Small intestine (tissue), 7 donors: ENCODE results near the gene RPS6KA5. TPM values are rescaled to one million over a fixed set of nuclear protein-coding genes. Genes with fewer than 3 reads are reported as not detected.

Experiments used
- DNase-seq, 2 donors: peaks; one replicate each; pipeline versions ENCODE4 v3.0.0 to v3.0.0-alpha.2; 2013
- FAIRE-seq: peaks from 2 replicates; lab custom pipeline; 2012; peaks lifted over from hg19 to GRCh38; lab: Jason Lieb, UNC
- H3K27ac ChIP-seq, 3 donors: one replicate each; pipeline ENCODE4 v1.5.1; 2013; ENCODE audit warnings: low read length in 2 of 3, mild to moderate bottlenecking in 2 of 3, control low read depth in 1 of 3, inconsistent platforms in 1 of 3, low read depth in 1 of 3, moderate library complexity in 1 of 3
- H3K27me3 ChIP-seq, 3 donors: one replicate each; pipeline ENCODE4 v1.6.1; 2013; ENCODE audit warnings: low read length in 3 of 3, inconsistent platforms in 1 of 3; ENCODE audit not compliant: control insufficient read depth in 3 of 3, insufficient read depth in 3 of 3
- H3K36me3 ChIP-seq, 3 donors: one replicate each; pipeline ENCODE4 v1.6.1; 2013; ENCODE audit warnings: low read length in 3 of 3, inconsistent platforms in 1 of 3, low read depth in 1 of 3, mild to moderate bottlenecking in 1 of 3, moderate library complexity in 1 of 3; ENCODE audit not compliant: control insufficient read depth in 3 of 3, insufficient read depth in 2 of 3
- H3K4me1 ChIP-seq, 3 donors: one replicate each; pipeline ENCODE4 v1.6.1; 2013; ENCODE audit warnings: low read length in 2 of 3, inconsistent platforms in 1 of 3, low read depth in 1 of 3, mild to moderate bottlenecking in 1 of 3, moderate library complexity in 1 of 3; ENCODE audit not compliant: control insufficient read depth in 3 of 3, insufficient read depth in 2 of 3
- H3K4me3 ChIP-seq, 3 donors: one replicate each; pipeline ENCODE4 v1.5.1; 2013; ENCODE audit warnings: low read length in 3 of 3, control low read depth in 1 of 3, inconsistent platforms in 1 of 3, low read depth in 1 of 3, mild to moderate bottlenecking in 1 of 3, moderate library complexity in 1 of 3
- H3K9me3 ChIP-seq, 2 donors: one replicate each; pipeline ENCODE4 v1.6.1; 2013; ENCODE audit warnings: low read depth in 1 of 2, low read length in 1 of 2; ENCODE audit not compliant: control insufficient read depth in 2 of 2, insufficient read depth in 1 of 2
- WGBS, 3 donors: extraction: QIAGEN DNeasy Blood & Tissue Kit; methylation state at CpG; one replicate each; pipeline ENCODE4 v1.1.7; 2013; 5-methylcytosine and 5-hydroxymethylcytosine counted together
- polyA plus RNA-seq, 4 donors: library from polyadenylated mRNA; stranded (reverse) in 3 of 4; unstranded in 1 of 4; fragments of 200-250 nt in 3 of 4; fragments of 120-200 nt in 1 of 4; gene quantifications; one replicate each; pipeline versions ENCODE4 v1.2.1 to v1.2.3, GENCODE V29; 2013
- donor health status: healthy with polysubstance abuse.
- donor health status: control.
- donor health status: control.
- donor health status: Bipolar disorder and iron deficiency.
- donor health status: healthy.

Gene RPS6KA5
- polyA plus RNA-seq, 4 donors = 1.9 to 9.5 (median 3.8) TPM

DNA sequence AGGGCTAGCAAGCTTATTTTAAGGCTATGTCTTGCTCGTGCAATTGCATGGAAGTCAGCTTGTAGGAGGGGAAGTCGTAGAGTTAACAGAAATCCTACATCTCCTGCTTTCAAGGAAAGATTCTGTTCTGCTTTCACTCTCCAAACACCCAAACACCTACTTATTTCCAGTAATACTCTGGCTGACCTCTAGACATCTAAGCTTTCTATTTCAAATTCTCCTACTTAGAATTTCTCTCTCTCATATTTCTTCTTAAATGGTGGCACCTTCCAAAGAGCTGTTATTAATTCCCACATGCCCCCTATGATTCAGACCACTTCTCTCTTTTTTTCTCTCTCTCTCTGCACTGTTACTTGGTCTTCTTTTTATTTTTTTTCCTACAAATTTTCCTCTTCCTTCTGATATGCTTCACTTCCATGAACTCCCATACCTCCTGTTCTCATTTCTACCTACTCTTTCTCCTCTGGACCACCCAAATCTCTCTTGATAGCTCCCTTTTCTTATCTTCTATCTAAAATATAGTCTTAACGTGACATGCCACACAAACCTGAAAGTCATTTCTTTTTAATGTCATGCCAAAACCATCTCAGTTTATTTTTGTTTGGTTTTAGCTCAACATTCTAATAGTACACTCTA, 90.8 kb downstream of the RPS6KA5 start:
- H3K4me3 ChIP-seq = no peak overlapping the region
- H3K27me3 ChIP-seq = no peaks in the 10 kb centered on the region
- H3K27ac ChIP-seq = peak overlapping the region in 1 of 3 donors; percentile 64
- H3K4me1 ChIP-seq = peaks cover 6 to 24% (median 7%) of the 10 kb centered on the region in 3 donors
- DNase-seq (no peak), FAIRE-seq (no peak)
- H3K9me3 ChIP-seq = peaks cover 0 to 7% of the 10 kb centered on the region in 2 donors
- H3K36me3 ChIP-seq = no peaks in the 10 kb centered on the region
- 26 to 32% (median 26%) methylated on average over 3 of the region's 3 CpGs for WGBS, 3 donors

- Histone ChIP-seq H3K27me3 (no peaks in the 10 kb centered on the region), H3K36me3 (no peaks in the 10 kb centered on the region), H3K4me3 (no peak overlapping the region), H3K27ac (no peak overlapping the region), H3K9me3 (peaks cover 0 to 7% of the 10 kb centered on the region in 2 donors), H3K4me1 (peaks cover 4 to 19% (median 6%) of the 10 kb centered on the region in 3 donors)
- WGBS, 3 donors = 93 to 97% (median 96%) methylated on average over 2 of the region's 2 CpGs
- DNase-seq (no peak), FAIRE-seq (no peak)
Observed at GRCh38 chr14:90968025-90968424, 92.4 kb downstream of the RPS6KA5 start.

DNA sequence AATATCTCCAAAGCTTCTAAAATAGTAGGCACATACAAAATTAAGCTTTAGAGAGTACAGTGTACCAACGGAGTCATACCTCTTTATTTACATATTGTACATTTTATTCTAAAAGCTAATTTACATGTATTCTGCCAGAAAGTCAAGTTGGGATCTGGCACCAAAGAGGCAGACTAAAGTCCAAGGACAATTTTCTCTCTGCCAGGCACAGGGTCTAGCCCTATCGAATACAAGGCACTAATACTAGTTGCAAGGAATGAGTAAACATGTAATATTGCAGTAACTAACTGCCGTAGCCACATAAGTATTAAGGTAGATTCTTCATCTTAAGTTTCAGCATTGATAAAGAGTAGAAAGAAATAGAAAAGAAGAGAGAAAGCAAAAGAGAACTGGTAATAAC, 93.9 kb downstream of the RPS6KA5 start:
- Histone ChIP-seq H3K27me3 (no peaks in the 10 kb centered on the region), H3K4me3 (no peak overlapping the region), H3K4me1 (peaks cover 4 to 15% (median 6%) of the 10 kb centered on the region in 3 donors), H3K9me3 (peaks cover 0 to 7% of the 10 kb centered on the region in 2 donors), H3K36me3 (no peaks in the 10 kb centered on the region), H3K27ac (no peak overlapping the region)
- DNase-seq (no peak), FAIRE-seq (no peak)
- WGBS, 3 donors = 79 to 87% (median 82%) methylated on average over 3 of the region's 3 CpGs

GRCh38 chr14:90965765-90966164, 94.7 kb downstream of the RPS6KA5 start:
- Histone ChIP-seq H3K27me3 (no peaks in the 10 kb centered on the region), H3K27ac (no peak overlapping the region), H3K4me3 (no peak overlapping the region), H3K36me3 (no peaks in the 10 kb centered on the region), H3K9me3 (peaks cover 0 to 7% of the 10 kb centered on the region in 2 donors), H3K4me1 (peaks cover 1 to 8% (median 6%) of the 10 kb centered on the region in 3 donors)
- FAIRE-seq (no peak), DNase-seq (no peak)
- WGBS, 3 donors = 92 to 93% (median 92%) methylated on average over 3 of the region's 3 CpGs

DNA sequence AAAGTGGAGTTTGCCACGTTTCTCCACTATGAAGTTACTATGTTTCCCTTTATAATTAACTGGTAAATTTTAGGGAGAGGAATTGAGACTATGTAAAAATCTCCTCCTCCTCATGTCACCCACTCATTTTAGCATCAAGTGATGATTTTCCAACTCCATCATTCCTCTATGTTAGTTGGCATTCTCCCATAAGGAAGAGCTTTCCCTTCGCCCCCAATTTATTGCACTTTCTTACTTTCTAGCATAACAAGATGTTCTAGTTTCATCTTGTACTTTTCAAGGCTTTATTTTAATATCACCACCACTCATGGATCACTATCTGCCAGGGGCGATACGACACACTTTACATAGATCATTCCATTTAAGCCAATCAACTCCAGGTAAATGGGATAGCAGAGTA, 97.1 kb downstream of the RPS6KA5 start:
- Histone ChIP-seq H3K27ac (no peak overlapping the region), H3K4me1 (no peaks in the 10 kb centered on the region), H3K36me3 (no peaks in the 10 kb centered on the region), H3K9me3 (peaks cover 0 to 7% of the 10 kb centered on the region in 2 donors), H3K4me3 (no peak overlapping the region), H3K27me3 (no peaks in the 10 kb centered on the region)
- FAIRE-seq (no peak), DNase-seq (no peak)
- WGBS, 3 donors = 90 to 91% (median 90%) methylated on average over 4 of the region's 4 CpGs

DNA sequence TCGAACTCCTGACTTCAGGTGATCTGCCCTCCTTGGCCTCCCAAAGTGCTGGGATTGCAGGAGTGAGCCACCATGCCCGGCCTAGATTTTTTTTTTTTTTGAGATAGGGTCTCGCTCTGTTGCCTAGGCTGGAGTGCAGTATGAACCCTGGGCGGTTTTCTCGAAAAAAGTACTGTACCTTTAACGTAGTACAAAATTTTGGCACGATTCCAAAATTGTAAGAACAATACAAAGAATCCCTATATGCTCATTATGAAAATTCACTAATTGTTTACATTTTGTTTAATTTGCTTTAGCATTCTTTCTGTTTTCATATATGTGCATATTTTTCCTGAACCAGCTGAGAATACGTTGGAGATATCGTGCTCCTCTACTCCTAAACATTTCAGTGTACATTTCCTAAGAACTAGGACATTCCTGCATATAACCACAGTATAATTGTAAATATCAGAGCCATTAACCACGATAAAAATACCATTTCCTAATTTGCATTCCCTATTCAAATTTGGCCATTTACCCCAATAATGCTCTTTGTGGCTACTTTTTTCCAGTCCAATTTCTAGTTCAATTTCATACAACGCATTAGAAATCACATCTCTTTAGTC, 97.8 kb downstream of the RPS6KA5 start:
- no peak overlapping the region for H3K27ac ChIP-seq
- no peaks in the 10 kb centered on the region for H3K9me3 ChIP-seq
- FAIRE-seq = no peak
- H3K4me3 ChIP-seq = no peak overlapping the region
- no peaks in the 10 kb centered on the region for H3K27me3 ChIP-seq
- 91 to 95% (median 94%) methylated on average over 11 of the region's 11 CpGs for WGBS, 3 donors
- H3K4me1 ChIP-seq = no peaks in the 10 kb centered on the region
- no peak for DNase-seq
- no peaks in the 10 kb centered on the region for H3K36me3 ChIP-seq

- Histone ChIP-seq H3K4me3 (no peak overlapping the region), H3K36me3 (peaks cover 0 to 3% (median 0%) of the 10 kb centered on the region in 3 donors), H3K27ac (no peak overlapping the region), H3K4me1 (no peaks in the 10 kb centered on the region), H3K9me3 (peaks cover 0 to 9% of the 10 kb centered on the region in 2 donors), H3K27me3 (no peaks in the 10 kb centered on the region)
- WGBS, 3 donors = 90 to 99% (median 91%) methylated on average over 6 of the region's 6 CpGs
- no peak for FAIRE-seq
- DNase-seq = no peak
Observed at GRCh38 chr14:90960818-90961217, 99.6 kb downstream of the RPS6KA5 start.

DNA sequence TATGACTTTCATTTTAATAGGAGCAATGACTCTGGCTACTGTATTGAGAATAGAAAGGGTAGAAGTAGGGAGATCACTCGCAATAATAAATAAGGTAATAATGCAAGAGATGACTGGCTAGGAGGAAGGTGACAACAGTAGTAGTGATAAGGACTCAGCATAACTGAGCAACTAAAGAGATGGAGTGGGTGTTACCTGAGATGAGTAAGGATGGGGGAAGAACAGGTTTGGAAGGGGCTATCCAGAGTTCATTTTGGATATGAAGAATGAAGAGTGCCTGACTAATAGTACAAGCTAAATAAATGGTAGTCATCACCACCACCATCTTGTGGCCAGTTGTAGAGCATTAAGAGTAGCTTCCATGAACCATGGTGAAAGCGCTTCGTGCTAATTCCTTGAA, 101.1 kb downstream of the RPS6KA5 start:
- H3K27ac ChIP-seq = no peak overlapping the region
- FAIRE-seq = no peak
- H3K4me3 ChIP-seq = no peak overlapping the region
- DNase-seq = no peak
- 95 to 99% (median 98%) methylated on average over 3 of the region's 3 CpGs for WGBS, 3 donors
- peaks cover 0 to 17% of the 10 kb centered on the region in 2 donors for H3K9me3 ChIP-seq
- peaks cover 0 to 5% (median 0%) of the 10 kb centered on the region in 3 donors for H3K36me3 ChIP-seq
- H3K4me1 ChIP-seq = no peaks in the 10 kb centered on the region
- H3K27me3 ChIP-seq = no peaks in the 10 kb centered on the region
